ENCODE results near the gene CEP126.
"Not testable (repeated sequence)": the region's sequence is repeated elsewhere in the genome, so short reads cannot be mapped to it uniquely, and the experiment has no call there.

CEP126 gene

DNA sequence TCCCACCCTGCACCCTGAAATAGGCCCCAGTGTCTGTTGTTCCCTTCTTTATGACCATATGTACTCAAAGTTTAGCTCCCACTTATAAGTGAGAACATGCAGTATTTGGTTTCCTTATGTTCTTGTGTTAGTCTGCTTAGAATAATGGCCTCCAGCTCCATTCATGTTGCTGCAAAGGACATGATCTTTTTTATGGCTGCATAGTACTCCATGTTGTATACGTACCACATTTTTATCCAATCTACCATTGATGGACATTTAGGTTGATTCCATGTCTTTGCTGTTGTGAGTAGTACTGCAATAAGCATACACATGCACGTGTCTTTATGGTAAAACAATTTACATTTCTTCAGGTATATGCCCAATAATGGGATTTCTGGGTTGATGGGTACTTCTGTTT lies 60.9 kb downstream of the CEP126 start:
- H3K27me3 ChIP-seq (ENCODE audit: control insufficient read depth in 1 of 2, insufficient read depth in 2 of 2, low read length in 2 of 2) = no peaks in the 10 kb centered on the region
- no peak overlapping the region for H3K9ac ChIP-seq (ENCODE audit: low read length in 2 of 2)
- no peaks in the 10 kb centered on the region for H3K9me3 ChIP-seq (ENCODE audit: control insufficient read depth in 2 of 2, low read length in 2 of 2)
- H3K27ac ChIP-seq (ENCODE audit: low read length) = no peak overlapping the region
- no peaks in the 10 kb centered on the region for H3K36me3 ChIP-seq (ENCODE audit: control insufficient read depth in 2 of 2, insufficient read depth in 2 of 2, low read length in 2 of 2)
- H3K4me3 ChIP-seq (ENCODE audit: low read length in 2 of 2) = no peak overlapping the region
- H3K4me1 ChIP-seq (ENCODE audit: control insufficient read depth, insufficient read depth, low read length) = no peaks in the 10 kb centered on the region

GRCh38 chr11:101987370-101987769 lies 72.6 kb downstream of the CEP126 start:
- Histone ChIP-seq H3K9me3 (ENCODE audit: control insufficient read depth in 2 of 2, low read length in 2 of 2) (no peaks in the 10 kb centered on the region), H3K4me1 (ENCODE audit: control insufficient read depth, insufficient read depth, low read length) (no peaks in the 10 kb centered on the region), H3K27me3 (ENCODE audit: control insufficient read depth in 1 of 2, insufficient read depth in 2 of 2, low read length in 2 of 2) (no peaks in the 10 kb centered on the region), H3K4me3 (ENCODE audit: low read length in 2 of 2) (no peak overlapping the region), H3K9ac (ENCODE audit: low read length in 2 of 2) (no peak overlapping the region), H3K27ac (ENCODE audit: low read length) (no peak overlapping the region), H3K36me3 (ENCODE audit: control insufficient read depth in 2 of 2, insufficient read depth in 2 of 2, low read length in 2 of 2) (peaks cover 3 to 7% of the 10 kb centered on the region in 2 donors)

- H3K27ac ChIP-seq (ENCODE audit: low read length) = no peak overlapping the region
- no peaks in the 10 kb centered on the region for H3K4me1 ChIP-seq (ENCODE audit: control insufficient read depth, insufficient read depth, low read length)
- H3K9me3 ChIP-seq (ENCODE audit: control insufficient read depth in 2 of 2, low read length in 2 of 2) = peaks cover 0 to 4% of the 10 kb centered on the region in 2 donors
- H3K27me3 ChIP-seq (ENCODE audit: control insufficient read depth in 1 of 2, insufficient read depth in 2 of 2, low read length in 2 of 2) = no peaks in the 10 kb centered on the region
- H3K36me3 ChIP-seq (ENCODE audit: control insufficient read depth in 2 of 2, insufficient read depth in 2 of 2, low read length in 2 of 2) = peaks cover 3 to 8% of the 10 kb centered on the region in 2 donors
- H3K4me3 ChIP-seq (ENCODE audit: low read length in 2 of 2) = no peak overlapping the region
- H3K9ac ChIP-seq (ENCODE audit: low read length in 2 of 2) = no peak overlapping the region
These were observed 78.4 kb downstream of the CEP126 start for GRCh38 chr11:101993172-101993571.

- H3K4me1 ChIP-seq (ENCODE audit: control insufficient read depth, insufficient read depth, low read length); H3K27ac ChIP-seq (ENCODE audit: low read length); H3K36me3 ChIP-seq (ENCODE audit: control insufficient read depth in 2 of 2, insufficient read depth in 2 of 2, low read length in 2 of 2); H3K4me3 ChIP-seq (ENCODE audit: low read length in 2 of 2); H3K9me3 ChIP-seq (ENCODE audit: control insufficient read depth in 2 of 2, low read length in 2 of 2); H3K9ac ChIP-seq (ENCODE audit: low read length in 2 of 2); H3K27me3 ChIP-seq (ENCODE audit: control insufficient read depth in 1 of 2, insufficient read depth in 2 of 2, low read length in 2 of 2): not testable (repeated sequence)
These were observed 79.3 kb downstream of the CEP126 start for GRCh38 chr11:101994052-101994469.

DNA sequence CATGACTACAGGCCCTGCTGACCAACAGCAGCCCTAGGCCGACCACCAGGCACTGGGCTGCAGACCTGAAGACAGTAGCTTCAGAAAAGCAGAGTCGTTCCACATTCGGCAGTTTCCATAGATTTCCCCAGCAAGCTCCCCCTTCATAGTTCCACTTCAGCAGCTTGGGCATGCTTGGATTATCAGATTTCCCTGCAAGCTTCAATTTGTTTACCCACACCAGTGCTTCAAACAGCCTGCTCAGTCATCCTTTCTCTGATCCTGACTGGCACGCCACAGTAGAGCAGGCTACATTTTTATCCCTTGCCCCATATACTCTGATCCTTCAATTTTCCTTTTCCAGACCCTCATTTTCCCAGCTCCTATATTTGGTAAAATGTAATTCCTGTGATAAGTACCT lies 81.3 kb downstream of the CEP126 start:
- H3K4me1 ChIP-seq (ENCODE audit: control insufficient read depth, insufficient read depth, low read length) = no peaks in the 10 kb centered on the region
- H3K9ac ChIP-seq (ENCODE audit: low read length in 2 of 2) = no peak overlapping the region
- no peak overlapping the region for H3K27ac ChIP-seq (ENCODE audit: low read length)
- H3K4me3 ChIP-seq (ENCODE audit: low read length in 2 of 2) = no peak overlapping the region
- H3K27me3 ChIP-seq (ENCODE audit: control insufficient read depth in 1 of 2, insufficient read depth in 2 of 2, low read length in 2 of 2) = no peaks in the 10 kb centered on the region
- H3K36me3 ChIP-seq (ENCODE audit: control insufficient read depth in 2 of 2, insufficient read depth in 2 of 2, low read length in 2 of 2) = peaks cover 0 to 8% of the 10 kb centered on the region in 2 donors
- H3K9me3 ChIP-seq (ENCODE audit: control insufficient read depth in 2 of 2, low read length in 2 of 2) = peaks cover 0 to 4% of the 10 kb centered on the region in 2 donors

DNA sequence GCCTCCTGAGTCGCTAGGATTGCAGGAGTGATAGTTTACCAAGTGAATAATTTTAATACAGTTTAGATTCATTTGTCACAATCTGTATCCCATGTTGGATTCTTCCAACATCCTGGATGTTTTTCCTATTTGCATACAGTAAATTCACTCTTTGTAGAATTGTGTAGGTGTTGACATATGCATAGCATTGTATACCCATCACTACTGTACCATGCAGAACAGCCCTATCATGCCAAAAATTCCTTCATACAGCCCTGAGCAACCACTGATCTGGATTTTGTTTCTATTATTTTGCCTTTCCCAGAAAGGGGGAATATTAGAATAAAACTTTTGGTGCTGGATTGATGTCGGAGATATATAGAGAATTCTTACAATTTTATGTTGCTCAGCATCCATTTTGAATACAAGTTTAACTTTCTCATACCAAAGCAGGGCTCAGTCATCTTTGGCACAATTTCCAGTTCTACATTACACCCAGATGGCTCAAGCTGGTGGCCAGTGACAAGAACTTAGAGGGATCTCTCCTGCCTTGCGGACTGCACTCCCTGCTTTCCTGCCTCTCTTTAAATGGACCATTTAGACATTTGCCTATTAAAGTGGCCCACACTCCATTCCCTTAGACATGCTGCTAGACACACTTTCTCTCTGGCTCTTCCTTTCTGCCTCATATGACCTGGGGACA lies 87.0 kb downstream of the CEP126 start:
- Histone ChIP-seq H3K27ac (ENCODE audit: low read length) (no peak overlapping the region), H3K4me3 (ENCODE audit: low read length in 2 of 2) (no peak overlapping the region), H3K9ac (ENCODE audit: low read length in 2 of 2) (no peak overlapping the region), H3K9me3 (ENCODE audit: control insufficient read depth in 2 of 2, low read length in 2 of 2) (no peaks in the 10 kb centered on the region), H3K27me3 (ENCODE audit: control insufficient read depth in 1 of 2, insufficient read depth in 2 of 2, low read length in 2 of 2) (no peaks in the 10 kb centered on the region), H3K4me1 (ENCODE audit: control insufficient read depth, insufficient read depth, low read length) (no peaks in the 10 kb centered on the region), H3K36me3 (ENCODE audit: control insufficient read depth in 2 of 2, insufficient read depth in 2 of 2, low read length in 2 of 2) (peaks cover 0 to 4% of the 10 kb centered on the region in 2 donors)

DNA sequence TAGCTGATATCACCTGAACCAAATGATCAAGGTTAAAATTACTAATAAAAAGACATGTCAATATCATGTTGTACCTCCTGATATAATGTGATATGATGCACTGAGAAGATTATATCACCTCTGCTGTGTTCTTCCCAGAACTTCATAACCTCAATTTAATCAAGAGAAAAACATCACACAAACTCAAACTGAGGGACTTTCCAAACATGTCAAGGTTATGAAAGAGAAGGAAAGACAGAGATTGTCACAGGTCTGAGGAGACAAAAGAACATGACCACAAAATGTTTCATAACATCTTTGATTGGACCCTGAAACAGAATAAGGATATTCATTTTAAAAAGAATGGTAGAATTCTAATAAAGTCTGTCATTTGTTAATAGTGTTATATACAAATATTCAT lies 89.4 kb downstream of the CEP126 start:
- Histone ChIP-seq H3K9me3 (ENCODE audit: control insufficient read depth in 2 of 2, low read length in 2 of 2) (no peaks in the 10 kb centered on the region), H3K36me3 (ENCODE audit: control insufficient read depth in 2 of 2, insufficient read depth in 2 of 2, low read length in 2 of 2) (no peaks in the 10 kb centered on the region), H3K4me1 (ENCODE audit: control insufficient read depth, insufficient read depth, low read length) (peaks cover 4% of the 10 kb centered on the region), H3K27ac (ENCODE audit: low read length) (no peak overlapping the region), H3K27me3 (ENCODE audit: control insufficient read depth in 1 of 2, insufficient read depth in 2 of 2, low read length in 2 of 2) (no peaks in the 10 kb centered on the region), H3K9ac (ENCODE audit: low read length in 2 of 2) (no peak overlapping the region), H3K4me3 (ENCODE audit: low read length in 2 of 2) (no peak overlapping the region)

- H3K9ac ChIP-seq (ENCODE audit: low read length in 2 of 2) = no peak overlapping the region
- H3K9me3 ChIP-seq (ENCODE audit: control insufficient read depth in 2 of 2, low read length in 2 of 2) = no peaks in the 10 kb centered on the region
- H3K36me3 ChIP-seq (ENCODE audit: control insufficient read depth in 2 of 2, insufficient read depth in 2 of 2, low read length in 2 of 2) = no peaks in the 10 kb centered on the region
- H3K27me3 ChIP-seq (ENCODE audit: control insufficient read depth in 1 of 2, insufficient read depth in 2 of 2, low read length in 2 of 2) = no peaks in the 10 kb centered on the region
- peaks cover 4% of the 10 kb centered on the region for H3K4me1 ChIP-seq (ENCODE audit: control insufficient read depth, insufficient read depth, low read length)
- no peak overlapping the region for H3K27ac ChIP-seq (ENCODE audit: low read length)
- H3K4me3 ChIP-seq (ENCODE audit: low read length in 2 of 2) = no peak overlapping the region
These were observed 90.5 kb downstream of the CEP126 start for GRCh38 chr11:102005306-102005705.

- Histone ChIP-seq H3K9ac (ENCODE audit: low read length in 2 of 2) (no peak overlapping the region), H3K27me3 (ENCODE audit: control insufficient read depth in 1 of 2, insufficient read depth in 2 of 2, low read length in 2 of 2) (no peaks in the 10 kb centered on the region), H3K4me3 (ENCODE audit: low read length in 2 of 2) (no peak overlapping the region), H3K9me3 (ENCODE audit: control insufficient read depth in 2 of 2, low read length in 2 of 2) (no peaks in the 10 kb centered on the region), H3K4me1 (ENCODE audit: control insufficient read depth, insufficient read depth, low read length) (peaks cover 4% of the 10 kb centered on the region), H3K27ac (ENCODE audit: low read length) (no peak overlapping the region), H3K36me3 (ENCODE audit: control insufficient read depth in 2 of 2, insufficient read depth in 2 of 2, low read length in 2 of 2) (no peaks in the 10 kb centered on the region)
These were observed 92.2 kb downstream of the CEP126 start for GRCh38 chr11:102006835-102007566.

GRCh38 chr11:102007567-102008437 lies 93.0 kb downstream of the CEP126 start:
- Histone ChIP-seq H3K9me3 (ENCODE audit: control insufficient read depth in 2 of 2, low read length in 2 of 2) (no peaks in the 10 kb centered on the region), H3K4me3 (ENCODE audit: low read length in 2 of 2) (no peak overlapping the region), H3K27ac (ENCODE audit: low read length) (no peak overlapping the region), H3K9ac (ENCODE audit: low read length in 2 of 2) (no peak overlapping the region), H3K36me3 (ENCODE audit: control insufficient read depth in 2 of 2, insufficient read depth in 2 of 2, low read length in 2 of 2) (no peaks in the 10 kb centered on the region), H3K27me3 (ENCODE audit: control insufficient read depth in 1 of 2, insufficient read depth in 2 of 2, low read length in 2 of 2) (no peaks in the 10 kb centered on the region), H3K4me1 (ENCODE audit: control insufficient read depth, insufficient read depth, low read length) (peaks cover 4% of the 10 kb centered on the region)
